ENCODE data around the gene ZDHHC14.
A peak's percentile ranks its signal among the peaks of the same experiment; 100 is the strongest.
"Not testable (repeated sequence)": the region's sequence is repeated elsewhere in the genome, so short reads cannot be mapped to it uniquely, and the experiment has no call there.

ZDHHC14 gene

GRCh38 chr6:157445277-157446009, 64.5 kb downstream of the ZDHHC14 start:
- no peak for DNase-seq

DNA sequence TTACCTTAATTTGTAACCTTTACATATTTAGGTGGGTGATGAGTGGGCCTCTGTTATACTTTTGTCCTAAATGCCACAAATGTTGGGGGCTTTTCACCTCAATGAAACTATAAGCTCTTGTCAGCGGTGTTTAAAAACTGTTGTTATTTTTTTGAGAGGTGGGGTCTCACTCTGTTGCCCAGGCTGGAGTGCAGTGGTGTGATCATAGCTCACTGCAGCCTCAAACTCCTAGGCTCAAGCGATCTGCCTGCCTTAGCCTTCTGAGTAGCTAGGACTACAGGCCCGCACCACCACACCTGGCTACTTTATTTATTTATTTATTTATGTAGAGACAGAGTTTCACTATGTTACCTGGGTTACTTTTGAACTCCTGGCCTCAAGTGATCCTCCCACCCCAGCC, 66.7 kb downstream of the ZDHHC14 start:
- DNase-seq, result no peak

DNA sequence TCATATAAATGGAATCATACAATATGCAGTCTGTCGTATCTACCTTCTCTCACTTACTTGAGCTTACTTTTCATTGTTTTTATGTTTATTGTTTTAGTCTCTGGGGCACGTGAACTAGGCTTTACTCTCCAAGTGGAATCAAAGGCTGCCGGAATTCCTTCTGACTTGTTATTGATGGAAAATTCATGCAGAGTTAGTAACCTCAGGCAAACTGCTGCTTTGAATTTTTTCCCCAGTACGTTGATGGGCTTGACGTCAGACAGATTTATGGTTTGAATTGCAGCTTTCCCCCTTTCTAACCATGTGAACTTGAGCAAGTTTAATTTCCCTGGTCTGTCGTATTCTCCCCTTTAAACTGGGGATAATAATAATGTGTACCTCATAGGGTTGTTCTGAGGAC, 68.6 kb downstream of the ZDHHC14 start:
- no peak for DNase-seq

DNA sequence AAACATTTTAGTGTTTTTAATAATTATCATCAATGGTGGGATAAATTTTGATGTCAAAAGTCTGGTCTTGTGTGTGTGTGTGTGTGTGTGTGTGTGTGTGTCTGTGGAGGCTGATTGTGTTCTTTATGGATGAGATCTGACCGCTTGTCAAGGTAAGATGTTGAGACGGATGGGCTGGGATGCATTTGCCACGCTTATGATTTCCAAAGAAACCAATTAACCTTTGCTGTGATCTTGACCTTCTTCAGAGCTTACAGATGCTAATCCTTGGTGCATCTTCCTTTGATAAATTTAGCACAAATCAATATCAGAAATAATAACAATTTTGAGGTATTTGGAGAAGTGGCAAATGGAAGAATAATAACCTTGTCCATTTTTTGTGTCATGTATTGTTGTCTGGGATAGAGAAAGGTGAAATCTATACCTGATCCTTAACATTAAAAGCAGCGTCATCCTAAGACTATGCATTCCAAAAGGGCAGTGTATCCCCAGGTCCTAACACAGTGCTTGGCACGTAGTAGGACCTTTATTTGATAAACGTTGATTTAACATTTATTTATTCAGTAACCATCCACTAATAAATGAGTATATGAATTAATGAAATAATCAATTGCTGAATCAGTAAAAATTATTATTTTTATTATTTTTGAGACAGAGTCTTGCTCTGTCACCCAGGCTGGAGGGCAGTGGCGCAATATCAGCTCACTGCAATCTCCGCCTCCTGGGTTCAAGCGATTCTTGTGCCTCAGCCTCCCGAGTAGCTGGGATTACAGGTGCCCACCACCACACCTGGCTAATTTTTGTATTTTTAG, 70.1 kb downstream of the ZDHHC14 start:
- no peak for DNase-seq

GRCh38 chr6:157452096-157452495, 71.1 kb downstream of the ZDHHC14 start:
- no peak for DNase-seq

DNA sequence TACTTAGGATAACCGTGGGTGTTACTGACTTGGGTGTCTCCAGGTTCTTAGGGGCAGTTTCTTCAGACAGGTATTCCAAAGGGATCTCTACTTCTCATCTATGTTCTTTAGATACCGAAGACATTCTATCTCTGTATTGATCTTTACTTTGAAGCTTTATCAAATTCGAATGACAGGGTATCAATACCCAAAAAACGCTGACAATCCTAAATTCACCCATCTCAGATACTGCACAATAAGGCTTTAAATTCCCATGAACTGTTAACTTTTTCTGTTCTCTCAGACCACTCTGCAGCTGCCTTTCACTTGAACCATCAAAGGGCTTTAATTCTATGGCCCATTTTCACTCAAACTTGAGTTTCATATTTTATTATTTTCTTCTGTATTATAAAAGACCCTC, 72.1 kb downstream of the ZDHHC14 start:
- DNase-seq, result no peak

DNA sequence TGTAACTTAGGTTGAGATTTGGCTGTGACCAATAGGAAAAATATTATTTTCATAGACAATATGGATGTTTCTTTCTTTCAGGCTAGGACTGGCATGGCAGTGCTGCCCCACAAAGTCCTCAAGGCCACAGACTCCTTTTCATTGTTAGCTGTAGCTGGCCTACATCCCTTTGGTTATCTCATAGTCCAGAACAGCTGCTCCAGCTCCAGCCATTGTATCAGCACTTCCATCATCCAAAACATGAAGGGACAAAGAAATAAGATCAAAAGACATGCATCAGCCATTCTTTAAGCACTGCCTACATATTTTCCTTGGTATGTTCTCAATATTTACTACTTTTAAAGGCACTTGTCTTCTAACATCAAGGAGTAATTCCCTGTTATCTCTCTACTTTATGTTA, 73.0 kb downstream of the ZDHHC14 start:
- no peak for DNase-seq

DNA sequence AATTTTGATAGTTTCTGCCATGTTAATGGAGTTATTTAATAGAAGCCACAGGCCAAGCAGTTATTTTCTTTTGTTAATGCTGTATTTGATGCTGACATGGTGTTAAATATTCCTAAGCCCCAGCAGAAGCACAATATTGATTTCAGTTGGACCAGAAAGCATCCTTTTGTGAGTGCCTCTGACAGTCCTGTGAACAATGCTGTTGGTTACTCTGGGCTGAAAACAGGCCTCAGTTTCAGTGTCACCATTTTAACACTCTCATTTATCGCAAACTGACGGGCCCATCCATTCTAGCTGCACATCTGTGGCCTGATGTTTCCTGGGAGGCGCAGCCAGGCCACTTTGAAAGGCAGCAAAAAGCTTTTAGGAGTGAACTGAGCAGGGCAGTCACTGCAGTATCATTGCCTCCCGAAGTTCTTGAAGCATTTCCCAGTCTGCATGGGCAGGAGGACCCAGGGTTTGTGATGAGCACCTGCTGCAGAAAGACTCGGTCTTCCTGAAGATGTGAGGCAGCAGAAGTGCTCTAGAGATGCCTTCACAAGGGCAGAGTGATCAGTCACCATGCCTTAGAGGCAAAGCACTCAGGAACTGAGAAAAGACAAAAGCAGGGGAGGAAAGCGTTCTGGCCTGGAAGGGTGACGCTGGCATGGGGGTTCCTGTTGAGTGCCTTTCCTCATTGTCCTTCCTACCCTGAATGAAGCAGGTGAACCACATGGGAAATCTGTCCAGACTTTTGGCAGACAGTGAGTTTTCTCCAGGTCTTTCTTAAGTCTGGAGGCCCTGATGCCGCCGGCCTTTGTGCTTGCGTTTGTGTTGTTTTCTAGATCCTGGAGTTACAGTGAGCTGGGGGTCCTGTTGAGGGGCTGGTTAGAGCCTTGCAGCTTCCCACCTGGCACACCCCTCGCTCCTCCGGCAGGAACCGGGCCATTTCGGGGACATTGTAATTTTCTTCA, 74.0 kb downstream of the ZDHHC14 start:
- no peak for DNase-seq

GRCh38 chr6:157455731-157456523, 74.9 kb downstream of the ZDHHC14 start:
- no peak for DNase-seq

GRCh38 chr6:157456524-157456829, 75.5 kb downstream of the ZDHHC14 start:
- DNase-seq, result no peak

GRCh38 chr6:157457787-157458186, 76.8 kb downstream of the ZDHHC14 start:
- DNase-seq, result no peak

DNA sequence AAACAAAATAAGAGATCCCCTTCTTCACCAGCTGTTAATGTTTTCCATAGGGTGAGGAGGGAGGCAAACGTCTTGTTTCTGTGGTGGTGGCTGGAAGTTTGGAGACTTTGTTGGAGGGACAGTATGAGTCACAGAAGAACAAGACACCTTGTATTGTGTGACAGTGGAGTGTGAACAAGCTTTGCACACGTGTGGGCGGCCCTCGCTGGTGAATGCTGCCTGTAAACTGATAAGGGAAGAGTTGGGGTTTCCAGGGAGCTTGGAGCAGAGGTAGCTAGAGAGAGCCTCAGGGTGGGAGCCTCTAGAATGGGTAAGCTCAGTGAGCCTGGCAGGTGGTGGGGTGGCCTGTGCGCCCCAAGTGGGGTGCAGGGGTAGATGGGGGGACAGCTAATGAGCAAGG, 78.3 kb downstream of the ZDHHC14 start:
- DNase-seq, result no peak

DNA sequence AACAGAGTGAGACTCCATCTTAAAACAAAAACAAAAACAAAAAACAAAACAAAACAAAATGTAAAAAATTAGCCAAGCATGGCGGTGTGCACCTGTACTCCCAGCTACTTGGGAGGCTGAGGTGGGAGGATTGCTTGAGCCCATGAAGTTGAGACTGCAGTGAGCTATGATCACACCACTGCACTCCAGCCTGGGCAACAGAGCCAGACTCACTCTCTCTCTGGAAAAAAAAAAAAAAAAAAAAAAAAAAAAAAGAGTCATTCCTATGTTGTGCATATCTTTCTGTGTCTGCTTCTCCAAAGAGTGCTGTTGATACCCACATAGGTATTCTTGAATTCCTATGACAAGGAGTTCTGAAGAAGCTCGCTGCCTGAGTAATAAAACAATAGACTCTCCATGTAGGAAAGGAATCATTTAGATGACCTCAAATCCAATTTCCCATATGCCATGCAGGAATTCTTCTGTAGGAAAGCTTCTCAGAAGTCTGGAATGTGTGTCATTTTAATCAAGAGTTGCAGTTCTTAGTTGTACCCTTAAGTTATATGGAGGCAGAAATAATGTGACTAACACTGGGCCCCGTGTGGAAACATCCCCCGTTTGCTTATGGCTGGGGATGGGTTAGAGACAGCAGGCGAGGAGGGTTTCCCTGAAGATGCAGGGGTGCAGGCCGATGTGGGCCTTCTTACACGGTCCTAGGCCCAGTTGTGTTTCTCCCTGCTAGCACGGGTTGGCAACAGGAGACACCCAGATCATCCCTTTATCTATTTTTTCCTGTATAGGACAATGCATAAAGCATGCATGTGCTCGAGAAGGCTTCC, 79.4 kb downstream of the ZDHHC14 start:
- DNase-seq, result no peak

DNA sequence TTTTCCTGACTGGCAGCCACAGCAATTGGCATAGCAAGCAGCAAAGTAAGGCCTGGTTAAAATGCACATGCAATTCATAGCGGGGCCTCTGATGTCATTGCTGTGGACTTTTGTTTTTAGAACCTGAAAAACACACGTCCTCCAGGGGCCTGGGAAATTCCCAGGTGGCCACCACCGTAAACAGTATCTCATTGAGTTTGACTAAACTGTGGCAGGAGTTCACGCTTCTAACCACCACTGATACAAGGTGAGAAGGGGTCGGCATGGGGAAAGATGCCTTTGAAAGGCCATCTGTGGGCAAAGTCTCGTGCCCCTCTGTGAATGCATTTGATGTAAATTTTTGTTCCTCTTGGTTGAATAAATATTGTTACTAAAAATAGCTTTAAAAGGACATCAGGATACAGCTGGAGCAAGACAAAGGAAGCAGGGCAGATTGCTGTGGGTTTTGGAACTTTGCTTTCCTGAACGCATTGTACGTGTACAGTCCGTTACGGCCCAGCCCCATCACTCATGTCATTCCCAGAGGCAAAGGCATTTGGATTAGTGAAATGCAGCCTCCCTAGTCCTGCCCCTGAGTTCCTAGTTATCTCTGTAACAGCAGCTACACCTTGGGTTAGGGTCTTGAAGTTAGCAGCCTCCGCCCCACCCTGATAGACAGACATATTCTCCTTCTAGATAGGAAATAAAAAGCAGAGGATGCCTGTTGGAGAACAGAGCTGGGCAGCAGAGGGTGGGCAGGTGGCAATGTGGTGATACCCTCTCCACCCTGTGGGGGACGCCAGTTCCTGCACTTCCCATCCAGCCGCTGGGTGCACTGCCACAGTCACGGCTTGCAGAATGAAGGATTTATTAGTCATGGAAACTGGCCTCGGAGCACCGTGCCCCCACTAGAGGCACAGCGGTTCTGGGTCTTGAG, 80.3 kb downstream of the ZDHHC14 start:
- DNase-seq, result no peak

DNA sequence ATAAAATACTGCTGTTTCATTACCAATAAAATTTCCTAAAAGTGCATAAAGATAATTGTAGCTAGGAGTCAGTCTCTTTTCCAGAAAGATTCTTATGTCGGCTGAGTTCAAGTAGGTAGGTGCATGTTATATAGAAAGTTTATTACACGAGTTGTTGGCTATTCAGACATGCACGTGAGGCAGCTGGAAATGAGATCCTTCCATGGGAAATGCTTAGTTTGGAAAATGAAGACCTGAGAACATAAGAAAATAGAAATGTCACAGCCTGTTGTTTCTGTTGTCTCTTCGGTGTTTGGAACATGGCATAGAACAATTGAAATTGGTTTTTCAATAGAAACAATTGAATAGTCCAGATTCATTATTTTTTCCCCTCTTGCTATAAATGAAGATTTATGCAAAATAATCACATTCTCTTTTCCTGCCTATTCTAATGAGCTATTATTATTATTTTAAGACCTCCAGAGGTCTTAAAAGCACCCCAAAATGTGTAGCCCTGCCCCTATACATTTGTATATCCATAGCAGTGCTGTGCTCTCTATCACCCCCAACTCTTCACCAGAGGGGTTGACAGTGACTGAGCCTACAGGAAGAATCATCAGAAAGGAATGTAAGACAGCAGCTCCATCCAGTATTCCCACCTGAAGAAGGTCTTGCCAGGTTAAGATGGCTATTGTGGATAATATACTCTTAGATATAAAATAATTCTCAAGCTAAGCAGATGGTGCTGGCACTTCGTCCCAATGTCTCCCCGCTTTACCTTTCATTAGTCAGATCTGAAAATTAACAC, 82.2 kb downstream of the ZDHHC14 start:
- DNase-seq, result no peak

DNA sequence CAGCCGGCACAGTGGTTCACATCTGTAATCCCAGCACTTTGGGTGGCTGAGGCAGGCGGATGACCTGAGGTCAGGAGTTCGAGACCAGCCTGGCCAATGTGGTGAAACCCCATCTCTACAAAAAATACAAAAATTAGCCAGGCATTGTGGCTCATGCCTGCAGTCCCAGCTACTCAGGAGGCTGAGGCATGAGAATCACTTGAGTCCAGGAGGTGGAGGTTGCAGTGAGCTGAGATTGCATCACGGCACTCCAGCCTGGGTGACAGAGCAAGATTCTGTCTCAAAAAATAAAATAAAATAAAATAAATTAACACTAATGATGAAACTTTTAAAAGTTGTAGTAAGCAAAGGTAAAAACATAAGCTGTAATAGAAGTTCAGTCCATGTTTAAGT, 82.7 kb downstream of the ZDHHC14 start:
- DNase-seq, result not testable (repeated sequence)

- DNase-seq, result peak; percentile 49
Observed at GRCh38 chr6:157464653-157465535, 83.9 kb downstream of the ZDHHC14 start.

DNA sequence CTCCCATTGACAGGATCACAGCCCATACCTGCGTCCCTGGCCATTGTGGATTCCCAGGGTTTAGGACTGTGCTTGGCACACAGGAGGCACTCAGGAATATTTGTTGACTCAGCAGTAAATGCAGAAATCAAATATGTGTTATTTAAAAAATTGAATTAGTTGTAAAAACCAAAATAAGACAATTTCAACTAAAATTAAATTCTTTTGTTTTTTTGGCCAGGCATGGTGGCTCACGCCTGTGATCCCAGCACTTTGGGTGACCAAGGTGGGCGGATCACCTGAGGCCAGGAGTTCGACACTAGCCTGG, 85.3 kb downstream of the ZDHHC14 start:
- DNase-seq, result no peak

DNA sequence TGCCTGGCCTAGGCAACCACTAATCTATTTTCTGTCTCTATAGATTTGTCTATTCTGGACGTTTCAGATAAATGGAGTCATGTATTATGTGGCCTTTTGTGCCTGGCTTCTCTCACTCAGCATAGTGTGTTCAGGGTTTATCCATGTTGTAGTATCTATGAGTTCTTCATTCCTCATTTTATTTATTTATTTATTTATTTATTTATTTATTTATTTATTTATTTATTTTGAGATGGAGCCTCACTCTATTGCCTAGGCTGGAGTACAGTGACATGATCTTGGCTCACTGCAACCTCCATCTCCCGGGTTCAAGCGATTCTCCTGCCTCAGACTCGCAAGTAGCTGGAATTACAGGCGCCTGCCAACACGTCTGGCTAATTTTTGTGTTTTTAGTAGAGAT, 86.3 kb downstream of the ZDHHC14 start:
- DNase-seq, result not testable (repeated sequence)
